Esophagus (tissue), 2 donors: ENCODE results near the gene MAP1LC3B. TPM values are rescaled to one million over a fixed set of nuclear protein-coding genes. Genes with fewer than 3 reads are reported as not detected.

Source experiments
- polyA plus RNA-seq, 2 donors: library from polyadenylated mRNA; stranded (reverse); fragments of 200-250 nt; gene quantifications; one replicate each; pipeline ENCODE4 v1.2.3, GENCODE V29; 2013
- donor health status: healthy with polysubstance abuse.
- donor health status: Bipolar disorder and iron deficiency.

MAP1LC3B gene
- polyA plus RNA-seq, 2 donors: 28.1 to 41.2 TPM

Other genes starting within 250 kb of the MAP1LC3B start
- gene C16orf95, start 74.9 kb upstream of the MAP1LC3B start, polyA plus RNA-seq: 1 to 10 TPM; 3.4 to 3.8 TPM
- gene FBXO31, start 8.6 kb upstream of the MAP1LC3B start, polyA plus RNA-seq: 10 to 100 TPM; 10.4 to 12.5 TPM
- gene ZCCHC14, start 100.7 kb downstream of the MAP1LC3B start, polyA plus RNA-seq: 1 to 10 TPM; 6.8 to 8.0 TPM
- gene JPH3, start 210.2 kb downstream of the MAP1LC3B start, polyA plus RNA-seq: under 1 TPM; 0.04 to 0.19 TPM